GM21825 (cell line): ENCODE results near the gene ANKRD1.
"Not testable (repeated sequence)": the region's sequence is repeated elsewhere in the genome, so short reads cannot be mapped to it uniquely, and the experiment has no call there.

ENCODE experiments used
- ATAC-seq: cut with Tn5 transposase; IDR thresholded peaks from one replicate; pipeline ENCODE4 v1.9.1; 2021; ENCODE audit warnings: mild to moderate bottlenecking, moderate library complexity; ENCODE audit not compliant: unreplicated experiment

Gene ANKRD1

DNA sequence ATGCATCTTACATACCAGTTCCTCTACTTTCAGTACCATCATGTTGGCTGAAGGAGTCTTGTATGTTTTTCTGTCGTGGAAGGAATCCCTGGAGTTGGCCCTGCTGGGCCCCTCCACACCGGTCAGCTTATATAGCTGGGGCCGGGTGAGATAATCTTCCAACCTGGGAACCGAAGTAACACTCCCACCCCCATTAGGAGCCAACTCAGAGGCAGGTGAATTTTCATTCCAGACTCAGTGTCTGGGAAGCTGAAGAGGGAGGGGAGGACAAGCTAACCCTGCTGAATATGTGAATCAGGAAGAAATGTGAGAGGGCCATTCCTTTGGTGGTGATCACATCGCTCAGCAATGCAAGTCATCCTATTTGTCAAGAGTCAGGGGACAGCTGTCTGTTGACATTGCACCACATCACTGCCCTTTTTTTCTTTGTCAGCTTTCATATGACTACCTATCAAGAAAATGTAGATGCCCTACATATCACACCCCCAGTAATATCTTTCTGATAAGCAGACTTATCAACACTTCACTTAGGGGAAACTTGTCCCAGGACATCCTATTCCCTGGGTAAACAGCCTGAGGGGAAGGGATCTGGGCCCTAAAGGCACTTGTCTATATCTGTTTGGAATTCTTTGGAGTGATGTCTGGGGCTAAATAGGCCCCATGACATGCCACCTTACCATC is at the start of gene ANKRD1:
Gene ANKRD1, minus strand, starts transcription at position 102 of the 681 bp plus-strand sequence. Its CDS starts 60 bp downstream, at position 42.
- ATAC-seq = no peak

DNA sequence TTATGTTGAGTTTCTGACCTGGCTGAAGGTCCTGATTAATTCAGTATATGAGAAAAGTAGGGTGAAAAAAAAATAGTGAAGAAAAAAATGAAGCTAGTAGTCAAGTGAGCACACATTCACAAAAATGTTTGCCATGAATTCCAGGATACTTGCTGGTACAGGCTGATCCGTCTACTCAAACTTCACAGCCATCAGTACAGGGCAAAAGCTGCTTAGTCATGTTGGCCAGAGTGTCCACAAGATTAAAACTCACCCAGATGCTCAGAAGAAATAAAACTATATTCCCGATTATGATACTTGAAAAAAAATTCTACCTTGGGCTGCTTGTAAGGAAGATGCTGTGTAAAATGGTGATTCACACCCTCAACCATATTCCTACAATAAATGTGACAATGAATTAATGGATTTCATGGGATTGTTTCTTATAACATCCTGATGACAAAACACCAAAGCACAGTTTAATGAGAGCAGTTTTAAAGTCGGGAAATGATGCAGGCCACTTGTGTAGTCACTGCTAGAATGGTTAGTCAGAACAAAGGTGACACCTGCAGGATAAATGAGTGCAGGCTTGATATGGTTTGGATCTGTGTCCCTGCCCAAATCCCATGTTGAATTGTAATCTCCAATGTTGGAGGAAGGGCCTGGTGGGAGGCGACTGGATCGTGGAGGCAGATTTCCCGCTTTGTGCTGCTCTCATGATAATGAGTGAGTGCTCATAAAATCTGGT is 49.2 kb upstream of the ANKRD1 start:
- no peak for ATAC-seq

- ATAC-seq = no peak
These were observed 48.2 kb upstream of the ANKRD1 start for GRCh38 chr10:90969121-90969534.

- ATAC-seq = no peak
These were observed 47.6 kb upstream of the ANKRD1 start for GRCh38 chr10:90968328-90969081.

DNA sequence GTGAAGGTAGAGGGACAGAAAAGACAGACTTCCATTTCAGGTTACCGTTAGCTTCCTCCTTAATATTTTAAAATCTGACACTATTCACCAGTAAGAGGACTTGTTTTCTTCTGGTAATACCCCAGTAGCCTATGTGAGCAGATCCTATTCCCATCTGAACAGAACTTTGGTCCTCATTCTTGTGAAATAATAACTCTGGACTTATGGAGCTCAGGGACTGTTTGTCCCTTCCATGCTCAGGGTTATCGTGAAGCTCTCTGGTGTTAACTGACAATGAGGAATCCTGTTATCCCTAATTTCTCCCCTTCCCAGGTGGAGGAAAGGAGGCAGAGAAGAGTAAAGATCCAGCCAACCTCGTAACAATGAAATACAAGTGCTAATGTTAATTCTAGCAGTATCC is 47.0 kb upstream of the ANKRD1 start:
- ATAC-seq = no peak

DNA sequence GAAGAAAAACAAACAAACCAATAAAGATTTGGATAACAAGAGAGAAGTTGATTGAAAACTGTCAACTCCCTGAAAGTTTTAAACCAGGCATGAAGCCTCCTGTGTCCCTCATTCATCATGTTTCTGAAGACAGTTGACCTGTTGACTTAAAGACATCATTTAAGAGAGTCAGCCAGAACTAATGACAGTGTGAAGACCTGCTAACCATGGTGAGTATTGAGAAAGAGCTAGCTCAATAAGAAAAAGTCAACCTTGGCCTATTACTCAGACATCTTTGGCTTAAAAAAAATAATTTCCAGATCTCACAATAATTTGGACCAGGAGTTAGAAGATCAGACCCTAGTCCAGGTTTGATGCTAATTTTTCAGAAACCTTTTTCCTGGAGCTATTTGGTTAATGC is 45.3 kb upstream of the ANKRD1 start:
- ATAC-seq = no peak

GRCh38 chr10:90965720-90966119 is 44.8 kb upstream of the ANKRD1 start:
- ATAC-seq = no peak

DNA sequence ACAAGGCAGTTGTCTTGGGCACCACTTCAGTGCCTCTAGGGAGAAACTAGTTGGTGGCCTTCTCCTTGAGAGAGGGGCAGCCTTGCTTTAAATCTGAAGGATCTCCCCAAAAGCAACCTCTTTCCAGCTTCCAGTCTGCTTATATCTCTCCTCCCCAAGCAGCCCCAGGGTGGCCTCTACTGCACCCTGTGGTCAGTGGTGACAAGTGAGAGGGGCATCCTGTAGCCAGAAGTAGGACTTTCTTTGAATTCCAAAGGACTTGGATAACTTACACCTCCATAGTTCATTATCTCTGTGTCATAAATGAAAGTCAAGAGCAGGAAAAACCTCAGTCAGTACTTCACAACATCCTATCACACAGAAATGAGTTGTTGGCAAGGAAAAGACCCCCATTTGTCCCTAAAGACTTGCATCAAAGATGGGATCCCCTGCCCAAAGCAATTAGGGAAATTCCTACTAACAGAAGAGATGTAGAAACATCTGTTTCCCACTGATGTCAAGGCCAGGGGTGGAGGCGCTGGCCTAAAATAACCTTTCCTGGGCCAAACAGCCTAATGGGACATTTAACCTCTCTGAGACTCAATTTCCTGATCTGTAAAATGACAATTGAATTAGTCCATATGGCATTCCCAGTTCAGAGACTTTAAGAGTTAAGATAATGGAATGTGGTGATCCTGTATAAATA is 44.0 kb upstream of the ANKRD1 start:
- no peak for ATAC-seq

- no peak for ATAC-seq
These were observed 42.4 kb upstream of the ANKRD1 start for GRCh38 chr10:90963331-90963730.

DNA sequence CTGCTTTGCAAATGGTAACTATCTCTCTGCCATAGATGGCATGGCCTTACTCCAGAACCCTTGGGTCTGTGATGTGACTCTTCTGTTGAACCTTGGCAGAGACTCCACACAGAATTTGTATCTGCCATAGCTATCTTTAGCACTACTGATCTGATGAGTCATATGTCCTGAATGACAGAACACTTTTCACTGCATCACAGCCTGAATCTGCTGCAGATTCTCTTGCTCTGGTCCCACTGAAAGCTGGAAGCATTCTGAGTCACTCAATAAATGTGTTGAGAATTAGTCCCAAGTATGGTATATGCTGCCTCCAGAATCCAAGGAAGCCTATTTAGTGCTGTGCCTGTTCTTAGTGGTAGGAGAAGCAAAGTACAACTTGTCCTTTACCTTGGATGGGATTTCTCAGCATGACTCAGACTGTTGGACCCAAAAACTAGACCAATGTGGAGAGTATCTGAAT is 39.5 kb upstream of the ANKRD1 start:
- peak; percentile 74 for ATAC-seq

DNA sequence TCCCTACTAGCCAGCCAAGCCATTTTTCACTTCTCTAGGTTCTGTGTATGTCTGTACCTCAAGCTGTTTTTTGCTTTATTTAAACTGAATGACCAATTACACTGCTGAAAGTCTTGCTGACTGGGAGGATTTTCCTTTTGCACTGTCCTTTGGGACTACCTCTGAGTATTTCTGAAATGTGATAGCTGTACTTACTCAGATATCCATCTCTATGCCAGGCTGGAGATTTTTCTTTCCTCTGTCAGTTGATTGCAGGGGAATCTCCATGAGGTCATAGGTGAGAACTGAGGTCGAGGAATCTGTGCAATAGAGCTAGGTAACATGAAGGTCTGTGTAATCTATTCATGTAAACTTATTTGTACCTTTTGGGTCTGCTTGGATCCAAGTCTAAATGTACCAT is 38.9 kb upstream of the ANKRD1 start:
- peak; percentile 7 for ATAC-seq

GRCh38 chr10:90958781-90959180 is 37.9 kb upstream of the ANKRD1 start:
- ATAC-seq = no peak

DNA sequence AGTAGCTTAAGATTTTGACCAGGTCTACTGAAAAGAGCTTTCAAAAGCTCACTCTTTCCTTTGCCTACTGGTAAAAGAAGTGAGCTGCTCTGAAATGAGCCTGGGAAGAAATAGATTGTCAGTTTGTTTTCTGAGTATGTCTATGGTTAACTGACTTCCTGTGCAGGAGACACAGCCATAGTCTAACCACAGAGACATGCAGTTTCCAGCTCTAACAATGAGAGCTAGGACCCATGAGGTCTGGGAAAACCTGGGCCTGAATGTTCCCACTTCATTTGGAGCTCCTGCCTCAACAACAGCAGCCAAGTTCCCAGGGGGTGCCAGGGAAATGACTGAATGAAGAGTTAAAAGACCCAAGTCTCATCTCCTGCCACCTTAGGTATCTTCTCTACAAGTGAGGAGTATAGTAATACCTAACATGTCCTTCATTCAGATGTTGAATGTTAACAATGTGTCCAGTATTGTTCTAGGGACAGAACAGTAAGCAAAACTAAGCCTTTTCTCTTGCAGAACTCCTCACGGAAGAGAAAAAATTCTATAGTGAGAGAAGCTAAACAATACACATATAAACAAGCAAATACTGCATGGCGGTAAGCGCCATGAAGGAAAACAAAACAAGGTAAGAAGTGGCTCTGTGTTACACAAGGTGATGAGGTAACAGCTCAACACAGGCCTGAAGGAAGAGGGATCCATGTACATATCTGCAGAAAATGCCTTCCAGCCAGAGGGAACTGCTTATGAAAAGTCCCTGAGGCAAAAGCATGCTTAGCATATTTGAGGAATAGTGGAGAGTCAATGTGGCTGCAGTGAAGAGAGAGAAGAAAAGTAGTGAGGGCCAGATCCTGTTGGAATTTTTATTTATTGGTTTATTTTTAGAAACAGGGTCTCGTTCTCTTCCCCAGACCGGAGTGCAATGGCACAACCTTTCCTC is 26.4 kb upstream of the ANKRD1 start:
- peak; percentile 75 for ATAC-seq

- no peak for ATAC-seq
These were observed 24.7 kb upstream of the ANKRD1 start for GRCh38 chr10:90945491-90946070.

DNA sequence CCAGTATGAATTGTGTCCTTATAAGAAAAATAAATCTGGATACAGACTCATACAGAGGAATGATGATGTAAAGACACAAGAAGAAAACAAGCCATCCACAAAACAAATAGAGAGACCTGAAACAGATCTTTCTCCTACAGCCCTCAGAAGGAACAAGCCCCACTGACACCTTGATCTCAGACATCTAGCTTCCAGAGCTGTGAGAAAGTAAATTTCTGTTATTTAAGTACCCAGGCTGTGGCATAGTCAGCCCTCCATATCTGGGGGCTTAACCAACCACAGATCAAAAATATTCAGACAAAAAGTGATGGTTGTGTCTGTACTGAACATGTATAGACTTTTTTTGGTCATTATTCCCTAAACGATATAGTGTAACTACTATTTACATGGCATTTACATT is 23.9 kb upstream of the ANKRD1 start:
- ATAC-seq = no peak

DNA sequence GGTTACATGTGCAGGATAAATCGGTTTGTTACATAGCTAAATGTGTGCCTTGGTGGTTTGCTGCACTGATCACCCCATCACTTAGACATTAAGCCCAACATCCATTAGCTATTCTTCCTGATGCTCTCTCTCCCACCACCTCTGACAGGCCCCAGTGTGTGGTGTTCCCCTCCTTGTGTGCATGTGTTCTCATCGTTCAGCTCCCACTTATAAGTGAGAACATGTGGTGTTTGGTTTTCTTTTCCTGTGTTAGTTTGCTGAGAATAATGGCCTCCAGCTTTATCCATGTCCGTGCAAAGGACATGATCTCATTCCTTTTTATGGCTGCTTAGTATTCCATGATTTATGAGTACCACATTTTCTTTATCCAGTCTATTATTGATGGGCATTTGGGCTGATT is 22.1 kb upstream of the ANKRD1 start:
- ATAC-seq = not testable (repeated sequence)

GRCh38 chr10:90939648-90940047 is 18.8 kb upstream of the ANKRD1 start:
- ATAC-seq = no peak

DNA sequence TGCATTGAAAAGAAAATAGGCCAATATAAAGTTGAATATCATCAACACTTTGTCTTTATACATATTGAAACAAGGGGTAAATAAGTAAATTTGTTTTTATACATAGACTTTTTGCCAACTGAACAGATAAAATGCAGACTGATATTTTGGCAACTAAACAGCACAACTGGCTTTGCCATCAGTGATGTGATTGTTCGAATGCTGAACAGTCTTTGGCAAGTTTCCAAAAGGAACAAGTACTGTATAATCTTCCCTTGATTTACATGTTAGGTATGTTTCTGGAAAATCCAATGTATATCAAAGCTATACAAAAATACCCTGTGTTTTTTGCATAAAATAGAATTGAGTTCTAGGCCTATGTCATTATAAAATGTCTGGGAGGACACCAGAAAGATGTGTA is 18.2 kb upstream of the ANKRD1 start:
- ATAC-seq = no peak

DNA sequence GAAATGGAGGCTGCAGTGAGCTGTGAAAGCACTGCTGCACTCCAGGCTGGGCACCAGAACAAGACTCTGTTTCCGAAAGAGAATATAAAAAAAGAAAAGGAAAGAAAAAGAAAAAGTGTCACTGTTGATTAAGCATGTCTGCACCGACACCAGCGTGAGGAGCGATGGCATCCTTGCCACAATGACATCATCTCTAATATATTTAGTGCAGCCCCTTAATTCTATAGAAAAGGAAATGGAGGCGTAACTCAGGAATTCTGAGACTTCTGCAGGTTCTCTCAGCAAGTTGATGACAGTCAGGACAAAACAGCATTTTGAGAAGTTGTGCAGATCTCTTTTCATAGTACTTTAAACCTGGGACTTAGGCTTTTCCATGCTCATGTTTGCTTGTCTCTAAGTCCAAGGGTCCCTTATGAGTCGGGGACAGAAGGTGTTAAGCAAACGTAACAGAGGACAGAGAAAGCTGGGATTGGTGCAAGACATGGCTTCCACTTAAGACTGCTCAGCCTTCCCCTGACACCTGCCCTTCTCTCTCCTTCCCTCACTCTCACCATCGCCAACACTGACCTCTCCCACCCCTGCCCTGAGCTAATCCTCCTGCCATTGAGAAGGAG is 16.9 kb upstream of the ANKRD1 start:
- ATAC-seq = no peak
